Astrocyte (in vitro differentiated cells and primary cell): Measurements from ENCODE around the gene SOX13. TPM values are rescaled to one million over a fixed set of nuclear protein-coding genes. Genes with fewer than 3 reads are reported as not detected.
A peak's percentile ranks its signal among the peaks of the same experiment; 100 is the strongest.

Experiments used
- DNase-seq: peaks from one replicate; pipeline ENCODE4 v3.0.0-alpha.2; 2010; ENCODE audit warnings: low read depth
- FAIRE-seq: peaks from 2 replicates; lab custom pipeline; 2011; peaks lifted over from hg19 to GRCh38; lab: Jason Lieb, UNC
- H2AFZ ChIP-seq: 2 replicates; pipeline ENCODE4 v1.6.0; 2012; ENCODE audit warnings: low read depth, low read length, inconsistent platforms
- H3K27ac ChIP-seq: 2 replicates; pipeline ENCODE4 v1.5.1; 2011; ENCODE audit warnings: low read depth, low read length, inconsistent platforms
- H3K27me3 ChIP-seq: 2 replicates; pipeline ENCODE4 v1.6.0; 2011; ENCODE audit warnings: low read length, inconsistent platforms; ENCODE audit not compliant: insufficient read depth
- H3K36me3 ChIP-seq: 2 replicates; pipeline ENCODE4 v1.5.1; 2011; ENCODE audit warnings: low read length, inconsistent platforms; ENCODE audit not compliant: insufficient read depth
- H3K4me1 ChIP-seq: 2 replicates; pipeline ENCODE4 v1.5.1; 2011; ENCODE audit warnings: low read length, inconsistent platforms; ENCODE audit not compliant: insufficient read depth
- H3K4me2 ChIP-seq: 2 replicates; pipeline ENCODE4 v1.6.0; 2012; ENCODE audit warnings: low read length, inconsistent platforms
- H3K4me3 ChIP-seq: 2 replicates; pipeline ENCODE4 v1.5.1; 2011; ENCODE audit warnings: low read depth, mild to moderate bottlenecking, low read length, inconsistent platforms; ENCODE audit not compliant: insufficient read depth
- H3K79me2 ChIP-seq: 2 replicates; pipeline ENCODE4 v1.6.0; 2012; ENCODE audit warnings: mild to moderate bottlenecking, low read length, inconsistent platforms; ENCODE audit not compliant: insufficient read depth
- H3K9ac ChIP-seq: 2 replicates; pipeline ENCODE4 v1.6.0; 2012; ENCODE audit warnings: mild to moderate bottlenecking, low read length, inconsistent platforms
- H3K9me3 ChIP-seq: 2 replicates; pipeline ENCODE4 v1.5.1; 2012; ENCODE audit warnings: low read depth, mild to moderate bottlenecking, low read length, inconsistent platforms; ENCODE audit not compliant: insufficient read depth
- H4K20me1 ChIP-seq: 2 replicates; pipeline ENCODE4 v1.6.0; 2012; ENCODE audit warnings: low read length, inconsistent platforms; ENCODE audit not compliant: insufficient read depth
- H3K27ac Mint-ChIP-seq: one replicate; pipeline ENCODE4 v1.8.0; 2021; ENCODE audit warnings: mild to moderate bottlenecking, mixed read lengths; ENCODE audit not compliant: unreplicated experiment
- H3K27me3 Mint-ChIP-seq: one replicate; pipeline ENCODE4 v1.8.0; 2021; ENCODE audit warnings: low read depth, mixed read lengths; ENCODE audit not compliant: unreplicated experiment
- H3K36me3 Mint-ChIP-seq: one replicate; pipeline ENCODE4 v1.8.0; 2021; ENCODE audit warnings: low read depth, mixed read lengths; ENCODE audit not compliant: unreplicated experiment
- H3K4me1 Mint-ChIP-seq: one replicate; pipeline ENCODE4 v1.8.0; 2021; ENCODE audit warnings: low read depth, mixed read lengths; ENCODE audit not compliant: unreplicated experiment
- H3K4me3 Mint-ChIP-seq: one replicate; pipeline ENCODE4 v1.8.0; 2021; ENCODE audit warnings: mild to moderate bottlenecking, moderate library complexity, mixed read lengths; ENCODE audit not compliant: unreplicated experiment
- H3K9me3 Mint-ChIP-seq: one replicate; pipeline ENCODE4 v1.8.0; 2021; ENCODE audit warnings: mild to moderate bottlenecking, mixed read lengths; ENCODE audit not compliant: unreplicated experiment
- EZH2 ChIP-seq: IDR thresholded peaks from 2 replicates; pipeline ENCODE4 v1.6.1; 2012; ENCODE audit warnings: mild to moderate bottlenecking, low read length, inconsistent platforms; ENCODE audit not compliant: insufficient read depth
- total RNA-seq: library from RNA; stranded (reverse); gene quantifications from 2 replicates; pipeline ENCODE4 v1.2.1, GENCODE V29; 2021
- TF ChIP-seq, protein P1 (sequence below): IDR thresholded peaks from 2 replicates; pipeline ENCODE4 v1.5.1; 2011; ENCODE audit warnings: low read depth, mild to moderate bottlenecking, inconsistent platforms, low read length, moderate library complexity; ENCODE audit not compliant: insufficient read depth

The SOX13 gene
- total RNA-seq, 1 donor from 2014 or later: 12.4 TPM

DNA sequence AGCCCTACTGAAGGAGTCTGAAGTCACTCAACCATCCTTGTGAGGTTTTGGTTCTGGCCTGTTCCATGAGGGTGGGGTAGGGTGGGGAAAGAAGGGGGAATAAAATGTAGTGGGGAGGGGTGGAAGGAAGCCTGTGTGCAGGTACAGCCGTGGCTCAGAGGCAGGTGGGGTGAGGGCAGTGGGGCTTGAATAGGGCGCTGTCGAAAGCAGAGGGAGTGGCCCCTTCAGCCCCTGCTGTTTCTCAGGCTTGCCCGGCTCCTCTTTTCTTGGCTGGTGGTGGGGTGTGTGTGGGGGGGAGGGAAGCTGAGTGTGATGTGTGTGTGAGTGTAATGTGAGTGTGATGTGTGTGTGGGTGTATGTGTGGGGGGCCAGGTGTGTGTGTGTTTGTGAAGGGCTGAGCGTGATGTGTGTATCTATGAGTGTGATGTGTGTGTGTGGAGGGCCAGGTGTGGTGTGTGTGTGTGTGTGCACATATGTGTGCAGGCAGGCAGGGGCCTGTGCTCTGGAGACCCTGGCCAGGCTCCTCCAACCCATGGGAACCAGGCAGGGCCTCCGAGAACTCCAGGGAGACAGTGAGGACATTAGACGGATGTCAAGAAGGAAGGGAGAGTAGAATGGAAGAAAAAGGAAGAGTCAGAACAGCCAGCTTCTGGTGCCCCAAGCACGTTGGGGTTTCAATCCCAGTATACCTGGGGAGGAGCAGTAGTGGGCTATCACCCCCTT lies 9.0 kb downstream of the SOX13 start:
- Histone ChIP-seq H3K4me2 (no peak overlapping the region), H3K27me3 (no peaks in the 10 kb centered on the region), H4K20me1 (peaks cover 4% of the 10 kb centered on the region), H3K9me3 (no peaks in the 10 kb centered on the region), H3K79me2 (peaks cover 4% of the 10 kb centered on the region), H3K4me3 (no peak overlapping the region), H3K9ac (no peak overlapping the region), H3K4me1 (peaks cover 22% of the 10 kb centered on the region), H2AFZ (no peak overlapping the region), H3K36me3 (no peaks in the 10 kb centered on the region), H3K27ac (no peak overlapping the region)
- H3K4me3 Mint-ChIP-seq: no peak overlapping the region
- FAIRE-seq (no peak), DNase-seq (no peak)
- H3K27ac Mint-ChIP-seq: no peak overlapping the region
- peaks cover 18% of the 10 kb centered on the region for H3K4me1 Mint-ChIP-seq
- no peaks in the 10 kb centered on the region for H3K9me3 Mint-ChIP-seq
- H3K27me3 Mint-ChIP-seq: no peaks in the 10 kb centered on the region
- TF ChIP-seq, protein P1, sequence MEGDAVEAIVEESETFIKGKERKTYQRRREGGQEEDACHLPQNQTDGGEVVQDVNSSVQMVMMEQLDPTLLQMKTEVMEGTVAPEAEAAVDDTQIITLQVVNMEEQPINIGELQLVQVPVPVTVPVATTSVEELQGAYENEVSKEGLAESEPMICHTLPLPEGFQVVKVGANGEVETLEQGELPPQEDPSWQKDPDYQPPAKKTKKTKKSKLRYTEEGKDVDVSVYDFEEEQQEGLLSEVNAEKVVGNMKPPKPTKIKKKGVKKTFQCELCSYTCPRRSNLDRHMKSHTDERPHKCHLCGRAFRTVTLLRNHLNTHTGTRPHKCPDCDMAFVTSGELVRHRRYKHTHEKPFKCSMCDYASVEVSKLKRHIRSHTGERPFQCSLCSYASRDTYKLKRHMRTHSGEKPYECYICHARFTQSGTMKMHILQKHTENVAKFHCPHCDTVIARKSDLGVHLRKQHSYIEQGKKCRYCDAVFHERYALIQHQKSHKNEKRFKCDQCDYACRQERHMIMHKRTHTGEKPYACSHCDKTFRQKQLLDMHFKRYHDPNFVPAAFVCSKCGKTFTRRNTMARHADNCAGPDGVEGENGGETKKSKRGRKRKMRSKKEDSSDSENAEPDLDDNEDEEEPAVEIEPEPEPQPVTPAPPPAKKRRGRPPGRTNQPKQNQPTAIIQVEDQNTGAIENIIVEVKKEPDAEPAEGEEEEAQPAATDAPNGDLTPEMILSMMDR: no peak
- TF ChIP-seq EZH2: no peak
- no peaks in the 10 kb centered on the region for H3K36me3 Mint-ChIP-seq

DNA sequence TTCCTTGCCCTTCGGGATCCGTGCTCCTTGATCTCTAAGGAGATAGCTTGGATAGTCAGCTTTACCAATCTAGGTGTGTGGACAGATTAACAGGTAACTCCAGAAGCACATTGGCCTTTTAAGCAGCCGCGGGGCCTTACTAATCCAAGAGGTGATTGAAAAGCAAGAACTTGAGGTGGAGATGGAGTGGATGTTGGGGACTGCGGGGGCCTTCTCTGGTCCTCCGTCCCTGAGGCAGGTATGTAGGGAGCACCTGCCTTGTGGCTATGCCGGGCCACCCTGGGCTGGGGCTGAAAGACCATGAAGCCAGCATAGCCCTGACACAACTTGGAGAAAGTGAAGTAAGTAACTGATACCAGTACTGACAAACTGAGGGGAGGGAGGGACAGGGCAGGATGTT lies 10.6 kb downstream of the SOX13 start:
- H3K27ac ChIP-seq: no peak overlapping the region
- peaks cover 4% of the 10 kb centered on the region for H3K79me2 ChIP-seq
- H3K9ac ChIP-seq: no peak overlapping the region
- no peaks in the 10 kb centered on the region for H4K20me1 ChIP-seq
- no peaks in the 10 kb centered on the region for H3K27me3 ChIP-seq
- no peak overlapping the region for H3K4me2 ChIP-seq
- no peak overlapping the region for H3K4me3 ChIP-seq
- H3K4me3 Mint-ChIP-seq: no peak overlapping the region
- no peaks in the 10 kb centered on the region for H3K9me3 Mint-ChIP-seq
- H2AFZ ChIP-seq: no peak overlapping the region
- FAIRE-seq (no peak), DNase-seq (no peak)
- peaks cover 13% of the 10 kb centered on the region for H3K4me1 Mint-ChIP-seq
- H3K27me3 Mint-ChIP-seq: no peaks in the 10 kb centered on the region
- H3K36me3 Mint-ChIP-seq: no peaks in the 10 kb centered on the region
- peak overlapping the region; percentile 62 for H3K27ac Mint-ChIP-seq
- no peaks in the 10 kb centered on the region for H3K36me3 ChIP-seq
- peaks cover 17% of the 10 kb centered on the region for H3K4me1 ChIP-seq
- no peak for TF ChIP-seq EZH2
- TF ChIP-seq, protein P1: no peak
- H3K9me3 ChIP-seq: no peaks in the 10 kb centered on the region

DNA sequence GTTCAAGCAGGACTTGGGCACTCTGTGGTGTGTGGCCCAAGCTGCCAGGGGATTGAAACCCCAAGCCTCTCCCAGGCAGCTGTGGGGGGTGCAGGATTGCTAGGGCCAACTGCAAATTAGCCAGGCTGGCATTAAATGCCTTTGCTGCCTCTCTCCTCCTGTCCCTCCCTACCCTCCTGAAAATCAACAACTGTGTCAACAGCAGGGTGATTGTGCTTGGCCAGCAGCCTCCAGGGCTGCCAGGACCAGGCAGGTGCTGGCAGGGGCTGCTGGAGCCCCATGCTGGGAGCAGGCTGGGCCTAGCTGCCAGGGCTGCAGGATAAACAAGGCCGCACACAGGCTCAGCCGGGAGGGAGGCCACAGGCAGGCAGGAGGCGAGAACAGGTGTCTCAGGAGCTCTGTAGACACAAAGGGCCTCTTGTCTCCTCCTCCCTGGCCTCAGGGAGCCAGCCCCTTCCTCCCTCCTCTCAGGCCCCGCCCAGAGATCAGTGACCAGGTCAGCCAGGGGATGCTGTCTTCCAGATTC lies 11.4 kb downstream of the SOX13 start:
- no peak overlapping the region for H3K27ac ChIP-seq
- H3K4me3 Mint-ChIP-seq: no peak overlapping the region

More for the DNA sequence above, 11.4 kb downstream of the SOX13 start:
- TF ChIP-seq EZH2: no peak
- TF ChIP-seq, protein P1: no peak
- Histone ChIP-seq H3K4me3 (no peak overlapping the region), H3K4me1 (peaks cover 13% of the 10 kb centered on the region), H3K4me2 (no peak overlapping the region), H3K27me3 (no peaks in the 10 kb centered on the region), H3K9ac (no peak overlapping the region), H3K9me3 (no peaks in the 10 kb centered on the region), H4K20me1 (no peaks in the 10 kb centered on the region), H3K36me3 (no peaks in the 10 kb centered on the region), H3K79me2 (peaks cover 4% of the 10 kb centered on the region), H2AFZ (no peak overlapping the region)
- no peak for FAIRE-seq
- Mint-ChIP-seq H3K9me3 (no peaks in the 10 kb centered on the region), H3K27ac (no peak overlapping the region), H3K4me1 (peaks cover 10% of the 10 kb centered on the region), H3K27me3 (no peaks in the 10 kb centered on the region), H3K36me3 (no peaks in the 10 kb centered on the region)
- DNase-seq: no peak
